ELF-1 (cell line): ENCODE results near the gene C5orf46.
A peak's percentile ranks its signal among the peaks of the same experiment; 100 is the strongest.

ENCODE experiments used
- DNase-seq: peaks from one replicate; pipeline ENCODE4 v3.0.0-alpha.2; 2016; ENCODE audit warnings: low read depth, low spot score

C5orf46 gene

GRCh38 chr5:147906326-147907095 is at the start of gene C5orf46:
Gene C5orf46 (minus strand): TSS chr5:147906538. CDS start chr5:147906501, 37 bp downstream.
- no peak for DNase-seq

- DNase-seq, result no peak
These were observed 48.6 kb upstream of the C5orf46 start for GRCh38 chr5:147954971-147955370.

DNA sequence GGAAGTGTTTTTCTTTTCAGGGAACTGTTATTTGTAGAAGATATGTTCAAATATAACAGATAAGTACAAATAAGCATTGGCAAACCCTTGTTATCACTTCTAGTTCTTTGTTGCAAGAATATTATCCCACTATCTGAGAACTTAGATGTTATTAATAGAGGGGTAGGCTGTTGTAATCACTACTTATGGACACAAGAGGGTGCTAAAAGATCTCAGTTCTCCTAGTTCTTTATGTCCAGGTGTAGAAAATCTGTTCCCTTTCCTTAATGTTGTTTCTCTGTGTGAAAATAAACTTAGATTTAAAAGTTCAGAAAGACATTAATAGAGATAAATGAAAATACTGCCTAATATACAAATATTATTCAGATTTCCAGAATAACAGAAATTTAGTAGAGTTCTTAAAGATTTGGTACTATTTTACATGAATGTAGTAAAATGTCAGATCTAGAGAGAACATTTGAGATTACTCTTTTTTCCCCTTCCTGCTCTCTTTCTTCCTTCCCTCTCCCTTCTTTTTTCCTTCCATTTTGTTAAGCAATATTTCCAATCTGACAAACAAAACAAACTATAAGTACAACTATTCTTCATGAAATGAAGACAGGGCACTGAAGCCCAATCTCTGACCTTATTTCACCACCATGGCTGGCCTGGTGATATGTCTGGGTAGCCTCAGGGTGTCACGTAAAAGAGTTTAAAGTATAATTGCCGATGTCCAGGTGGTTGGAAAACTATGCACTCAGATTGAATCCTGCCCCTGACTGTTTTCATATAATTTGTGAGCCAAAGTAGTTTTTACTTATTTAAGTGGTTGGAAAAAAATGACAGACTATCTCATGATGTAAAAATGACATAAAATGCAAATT is 43.6 kb upstream of the C5orf46 start:
- DNase-seq, result no peak

GRCh38 chr5:147946658-147947274 is 40.4 kb upstream of the C5orf46 start:
- peak; percentile 66 for DNase-seq

GRCh38 chr5:147939431-147940114 is 33.2 kb upstream of the C5orf46 start:
- peak; percentile 52 for DNase-seq

GRCh38 chr5:147935032-147935431 is 28.7 kb upstream of the C5orf46 start:
- no peak for DNase-seq

GRCh38 chr5:147930769-147931168 is 24.4 kb upstream of the C5orf46 start:
- no peak for DNase-seq

DNA sequence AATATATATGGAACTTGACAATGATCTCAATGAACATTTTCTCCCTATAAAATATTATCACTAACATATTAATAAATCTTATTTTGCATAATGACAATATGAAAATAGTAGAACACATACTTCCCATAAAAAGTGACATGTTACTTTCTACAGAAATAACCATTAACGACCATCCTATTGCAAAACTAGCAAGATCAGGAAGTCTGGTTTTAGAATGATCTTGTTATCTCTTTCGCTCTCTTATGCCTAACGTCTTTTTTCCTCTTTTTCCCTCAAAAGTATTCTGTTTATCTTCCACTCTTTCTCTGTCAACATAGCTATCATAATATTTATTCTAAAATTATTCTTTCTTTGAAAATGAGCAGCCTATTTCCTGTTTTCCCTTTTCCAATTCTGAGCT is 21.6 kb upstream of the C5orf46 start:
- DNase-seq, result no peak

DNA sequence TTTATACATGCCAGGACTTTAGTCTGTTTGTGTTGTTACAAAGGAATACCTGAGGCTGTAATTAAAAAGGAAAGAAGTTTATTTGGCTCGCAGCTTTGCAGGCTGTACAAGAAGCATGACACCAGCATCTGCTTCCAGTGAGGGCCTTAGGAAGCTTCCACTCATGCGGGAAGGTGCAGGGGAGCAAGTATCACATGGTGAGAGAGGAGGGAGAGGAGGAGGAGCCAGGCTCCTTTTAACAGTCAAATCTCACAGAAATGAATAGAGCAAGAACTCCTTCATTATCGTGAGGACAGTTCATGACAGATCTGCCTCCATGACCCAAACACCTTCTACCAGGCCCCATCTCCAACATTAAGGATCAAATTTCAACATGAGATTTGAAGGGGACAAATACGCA is 18.7 kb upstream of the C5orf46 start:
- DNase-seq, result no peak

GRCh38 chr5:147921136-147921535 is 14.8 kb upstream of the C5orf46 start:
- no peak for DNase-seq

DNA sequence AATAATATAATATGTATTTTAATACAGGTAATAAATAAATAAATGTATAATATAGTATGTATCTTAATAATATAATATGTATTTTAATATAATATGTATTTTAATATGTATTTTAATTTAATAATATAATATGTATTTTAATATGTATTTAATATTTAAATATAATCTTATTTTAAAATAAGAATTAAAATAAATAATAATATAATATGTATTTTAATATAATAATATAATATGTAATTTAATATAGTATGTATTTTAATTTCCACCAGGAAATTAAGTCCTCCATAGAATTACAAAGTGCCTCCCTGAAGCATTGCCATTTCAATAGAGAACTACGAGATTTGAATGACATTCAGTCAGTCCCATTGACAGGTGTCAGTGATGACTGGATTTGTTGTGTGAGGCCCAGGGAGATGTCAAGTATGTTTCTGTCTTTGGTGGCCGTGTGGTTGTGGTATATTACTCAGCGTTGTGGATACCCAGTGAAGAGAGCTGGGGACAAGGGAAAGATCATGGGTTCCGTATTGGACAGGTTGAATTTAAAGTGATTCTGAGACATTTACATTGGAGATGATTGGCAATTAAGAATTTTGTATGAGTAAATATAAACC is 14.2 kb upstream of the C5orf46 start:
- DNase-seq, result no peak

- DNase-seq, result no peak
These were observed 12.6 kb upstream of the C5orf46 start for GRCh38 chr5:147918899-147919298.

- DNase-seq, result no peak
These were observed 11.9 kb upstream of the C5orf46 start for GRCh38 chr5:147918101-147918685.

- no peak for DNase-seq
These were observed 7.4 kb upstream of the C5orf46 start for GRCh38 chr5:147913786-147914185.

DNA sequence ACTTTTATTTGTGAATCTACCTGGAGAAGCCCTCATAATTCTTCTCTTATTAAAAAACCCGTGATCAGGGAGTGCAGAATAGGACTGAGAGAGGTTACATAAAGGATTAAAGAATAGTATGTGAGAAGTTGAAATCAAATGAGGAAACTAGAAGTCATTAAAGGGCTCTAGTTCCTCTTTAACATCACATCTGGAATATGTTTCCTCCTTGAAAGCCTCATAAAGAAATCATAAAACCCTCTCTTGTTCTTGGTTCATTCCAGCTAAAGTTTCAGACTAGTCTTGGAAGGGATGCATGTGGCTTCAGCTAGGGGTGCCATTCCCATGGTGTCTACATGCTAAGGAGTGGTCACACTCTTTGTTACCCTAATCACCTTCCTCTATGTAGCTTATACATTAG is 5.7 kb upstream of the C5orf46 start:
- no peak for DNase-seq

- DNase-seq, result no peak
These were observed 5.1 kb upstream of the C5orf46 start for GRCh38 chr5:147911427-147911826.

DNA sequence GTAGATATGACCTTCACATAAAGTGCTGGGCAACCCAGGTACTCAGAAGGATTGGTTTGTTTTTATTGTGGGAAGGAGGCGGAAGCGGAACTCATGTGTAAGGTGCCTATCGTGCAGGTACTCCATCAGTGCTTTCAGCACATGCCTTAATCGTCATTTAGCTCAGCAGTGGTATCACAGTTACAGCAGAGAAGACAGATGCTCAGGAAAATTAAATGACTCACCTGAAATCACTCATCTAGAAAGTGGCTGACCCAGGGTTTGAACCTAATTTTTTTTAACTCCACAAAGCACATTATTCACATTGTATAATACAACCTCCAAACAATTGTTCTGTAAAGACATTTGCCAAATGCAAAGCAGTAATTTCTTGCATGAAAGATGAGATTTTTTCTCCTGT is 2.2 kb downstream of the C5orf46 start:
- no peak for DNase-seq

DNA sequence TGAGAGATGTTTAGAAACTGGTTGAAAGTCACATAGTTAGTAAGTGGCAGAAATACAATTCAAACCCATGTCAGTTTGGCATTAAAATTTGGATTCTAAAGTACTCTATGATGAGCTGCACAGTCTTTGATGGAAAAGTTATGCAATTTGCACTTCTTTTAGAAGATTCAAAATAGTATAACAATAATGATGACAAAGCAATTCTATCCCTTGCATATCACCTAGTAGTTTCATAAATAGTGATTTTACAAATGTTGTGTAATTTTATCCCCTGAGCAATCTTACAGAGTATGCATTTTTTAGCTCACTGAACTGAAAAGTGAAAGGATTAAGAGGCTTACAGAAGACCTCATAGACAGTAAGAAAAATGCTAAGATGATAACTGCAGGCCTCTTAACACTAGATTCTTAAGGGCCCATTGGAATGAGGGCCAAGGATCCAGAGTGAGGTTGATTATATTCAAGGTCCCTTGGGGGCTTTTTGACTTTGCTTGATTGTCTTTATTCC is 3.7 kb downstream of the C5orf46 start:
- DNase-seq, result no peak

DNA sequence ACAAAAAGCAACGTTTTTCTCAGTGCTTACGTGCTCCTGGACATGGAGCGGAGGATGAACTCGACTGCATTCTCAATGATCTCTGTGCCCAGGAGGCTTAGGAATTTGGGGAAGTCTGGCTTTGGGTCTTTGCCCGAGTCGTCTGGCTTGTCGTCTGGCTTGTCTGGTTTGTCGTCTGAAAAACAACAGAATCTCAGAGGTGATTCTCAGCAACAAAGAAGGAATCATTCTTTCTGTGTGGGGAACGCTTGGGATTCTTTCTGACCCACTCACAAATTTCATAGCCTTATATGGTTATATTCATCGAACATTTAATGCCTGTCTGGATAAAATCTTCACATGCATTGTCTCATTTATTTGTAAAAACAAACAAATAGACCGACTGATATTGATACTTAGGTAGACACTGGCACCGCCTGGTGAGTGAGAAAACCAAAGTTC is 4.7 kb downstream of the C5orf46 start:
- peak; percentile 74 for DNase-seq

DNA sequence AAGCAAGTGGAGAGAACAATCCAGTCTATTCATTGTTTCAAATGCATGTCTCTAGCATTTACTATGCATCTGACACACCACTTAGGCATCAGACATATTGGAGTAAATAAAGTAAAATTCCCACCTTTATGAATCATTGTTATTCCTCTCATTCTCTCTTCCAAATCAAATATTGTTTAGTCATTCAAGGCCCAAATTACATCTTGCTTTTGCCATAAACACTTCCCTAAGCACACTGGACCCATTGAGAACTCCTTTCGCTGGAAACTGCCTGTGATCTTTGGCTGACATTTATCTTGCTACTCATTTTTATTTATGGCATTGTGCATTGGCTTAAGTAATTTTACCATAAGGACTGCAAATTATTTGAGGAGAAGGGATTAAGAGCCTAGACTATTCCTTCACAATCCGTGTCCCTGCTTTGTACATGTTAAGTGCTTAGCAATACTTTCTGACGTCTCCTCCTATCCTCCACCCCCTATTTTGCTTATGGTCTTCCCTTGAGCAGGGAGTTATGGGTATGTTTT is 7.4 kb downstream of the C5orf46 start:
- no peak for DNase-seq
